ENCODE measurements around the gene DRGX. TPM values are rescaled to one million over a fixed set of nuclear protein-coding genes. Genes with fewer than 3 reads are reported as not detected.

DRGX gene
- total and polyA plus RNA-seq, 2 experiments from 2014 or later, result 0.09 TPM; not detected in 1

DNA sequence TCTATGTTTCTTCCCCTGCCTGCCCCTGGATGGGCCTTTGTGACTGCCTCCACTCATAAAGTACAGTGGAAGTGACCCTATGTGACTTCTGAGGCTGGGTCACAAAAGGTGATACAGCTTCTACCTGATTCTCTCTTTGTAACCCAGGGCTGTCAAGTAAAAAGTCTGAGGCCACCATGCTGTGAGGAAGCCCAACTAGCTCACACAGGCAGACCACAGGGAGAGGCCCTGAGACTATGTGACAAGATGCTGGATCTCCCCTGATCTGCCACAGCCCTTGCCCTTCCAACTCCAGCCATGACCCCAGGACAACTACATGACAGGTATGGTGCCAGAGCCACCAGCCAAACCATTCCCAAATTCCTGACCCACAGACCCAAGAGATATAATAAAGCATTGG lies 45.8 kb downstream of the DRGX start:
- H3K4me1 ChIP-seq (ENCODE audit: insufficient read depth), result no peaks in the 10 kb centered on the region
- TF ChIP-seq EZH2 (IDR thresholded peaks at IDR 0.05; ENCODE audit: insufficient read depth, poor library complexity, severe bottlenecking), result no peak
- TF ChIP-seq EZH2phosphoT487 (IDR thresholded peaks at IDR 0.05; ENCODE audit: insufficient read depth, low read depth), result no peak

DNA sequence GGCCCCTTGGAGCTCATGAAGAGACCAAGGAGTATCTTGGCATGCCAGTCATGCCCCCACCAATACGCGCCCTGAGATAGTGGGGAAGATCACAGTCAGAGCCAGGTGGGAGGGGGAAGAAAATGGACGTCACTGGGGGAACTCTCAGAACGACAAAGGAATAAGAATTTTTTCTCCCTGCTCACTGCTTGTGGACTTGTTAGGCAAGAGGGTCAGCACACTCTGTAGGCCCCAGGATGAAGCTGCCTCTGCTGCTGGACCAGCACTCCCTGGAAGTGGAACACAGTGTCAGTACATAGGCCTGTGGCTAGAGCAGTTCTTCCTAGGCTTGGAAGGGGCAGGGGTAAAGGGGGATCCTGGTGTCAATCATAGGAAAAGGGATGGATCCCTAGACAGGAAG lies 46.5 kb downstream of the DRGX start:
- Histone ChIP-seq H3K27ac (no peak overlapping the region), H3K9me2 (ENCODE audit: insufficient read depth) (no peaks in the 10 kb centered on the region), H3K79me2 (ENCODE audit: insufficient read depth) (no peaks in the 10 kb centered on the region), H3K36me3 (ENCODE audit: low read depth) (no peaks in the 10 kb centered on the region), H3K4me1 (ENCODE audit: insufficient read depth) (no peaks in the 10 kb centered on the region), H3K27me3 (replicated peaks; ENCODE audit: insufficient read depth) (peaks cover 14% of the 10 kb centered on the region), H3K4me2 (ENCODE audit: unreplicated experiment) (no peak overlapping the region), H3K9ac (no peak overlapping the region), H3K9me3 (ENCODE audit: low read depth) (no peaks in the 10 kb centered on the region), H3F3A (ENCODE audit: insufficient read depth) (no peaks in the 10 kb centered on the region), H3K4me3 (no peak overlapping the region), H4K20me1 (ENCODE audit: insufficient read depth) (no peaks in the 10 kb centered on the region), H2AFZ (no peak overlapping the region)
- in situ Hi-C loops (cut with MboI), result no loop called here
- DNase-seq, result no peak
- WGBS, 2 experiments (ENCODE audit: low coverage in 1 of 2, low lambda C conversion rate in 2 of 2, missing lambda C conversion rate in 2 of 2), result 61 to 72% methylated on average over 2 to 4 of the region's 4 CpGs
- no peak for TF ChIP-seq EZH2 (IDR thresholded peaks at IDR 0.05; ENCODE audit: insufficient read depth, poor library complexity, severe bottlenecking)
- TF ChIP-seq EZH2phosphoT487 (IDR thresholded peaks at IDR 0.05; ENCODE audit: insufficient read depth, low read depth), result no peak

More for the DNA sequence above, 45.8 kb downstream of the DRGX start:
- H3K4me2 ChIP-seq (ENCODE audit: unreplicated experiment), result no peak overlapping the region
- in situ Hi-C loops (cut with MboI), result no loop called here
- no peaks in the 10 kb centered on the region for H3K9me3 ChIP-seq (ENCODE audit: low read depth)
- H3K27me3 ChIP-seq (replicated peaks; ENCODE audit: insufficient read depth), result peaks cover 14% of the 10 kb centered on the region; the same call in 1 of the 2 replicates
- H3K79me2 ChIP-seq (ENCODE audit: insufficient read depth), result no peaks in the 10 kb centered on the region
- no peak overlapping the region for H3K27ac ChIP-seq
- H3K36me3 ChIP-seq (ENCODE audit: low read depth), result no peaks in the 10 kb centered on the region
- no peak overlapping the region for H3K4me3 ChIP-seq
- H3K9me2 ChIP-seq (ENCODE audit: insufficient read depth), result no peaks in the 10 kb centered on the region
- no peak for DNase-seq
- no peak overlapping the region for H3K9ac ChIP-seq
- H4K20me1 ChIP-seq (ENCODE audit: insufficient read depth), result no peaks in the 10 kb centered on the region
- no peak overlapping the region for H2AFZ ChIP-seq
- H3F3A ChIP-seq (ENCODE audit: insufficient read depth), result no peaks in the 10 kb centered on the region

DNA sequence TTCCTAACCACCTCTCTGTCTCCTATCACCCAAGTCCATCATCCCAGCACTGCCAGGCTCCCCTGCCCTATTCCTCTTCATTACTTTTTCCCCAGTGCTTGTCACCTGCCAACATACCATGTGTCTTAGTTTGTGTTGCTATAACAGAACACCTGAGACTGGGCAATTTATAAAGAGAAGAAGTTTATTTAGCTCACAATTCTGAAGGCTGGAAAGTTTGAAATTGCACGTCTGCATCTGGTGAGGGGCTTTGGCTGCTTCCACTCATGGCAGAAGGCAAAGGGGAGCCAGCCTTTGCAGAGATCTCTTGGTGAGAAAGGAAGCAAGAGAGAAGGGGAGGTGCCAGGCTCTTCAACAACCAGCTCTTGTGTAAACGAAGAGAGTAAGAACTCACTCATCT lies 47.3 kb downstream of the DRGX start:
- H3K79me2 ChIP-seq (ENCODE audit: insufficient read depth), result no peaks in the 10 kb centered on the region
- H3K4me2 ChIP-seq (ENCODE audit: unreplicated experiment), result no peak overlapping the region
- no peaks in the 10 kb centered on the region for H3K9me2 ChIP-seq (ENCODE audit: insufficient read depth)
- no peaks in the 10 kb centered on the region for H3F3A ChIP-seq (ENCODE audit: insufficient read depth)
- DNase-seq, result no peak
- no peaks in the 10 kb centered on the region for H3K4me1 ChIP-seq (ENCODE audit: insufficient read depth)
- H3K9me3 ChIP-seq (ENCODE audit: low read depth), result no peaks in the 10 kb centered on the region
- H3K27me3 ChIP-seq (replicated peaks; ENCODE audit: insufficient read depth), result peaks cover 14% of the 10 kb centered on the region
- WGBS, 2 experiments (ENCODE audit: low coverage in 1 of 2, low lambda C conversion rate in 2 of 2, missing lambda C conversion rate in 2 of 2), result 11 to 20% methylated on average over 2 of the region's 2 CpGs
- no peak overlapping the region for H3K4me3 ChIP-seq
- H3K36me3 ChIP-seq (ENCODE audit: low read depth), result no peaks in the 10 kb centered on the region
- H2AFZ ChIP-seq, result no peak overlapping the region
- in situ Hi-C loops (cut with MboI), result no loop called here
- no peaks in the 10 kb centered on the region for H4K20me1 ChIP-seq (ENCODE audit: insufficient read depth)
- no peak overlapping the region for H3K9ac ChIP-seq
- TF ChIP-seq EZH2 (IDR thresholded peaks at IDR 0.05; ENCODE audit: insufficient read depth, poor library complexity, severe bottlenecking), result no peak
- TF ChIP-seq EZH2phosphoT487 (IDR thresholded peaks at IDR 0.05; ENCODE audit: insufficient read depth, low read depth), result no peak
- no peak overlapping the region for H3K27ac ChIP-seq

DNA sequence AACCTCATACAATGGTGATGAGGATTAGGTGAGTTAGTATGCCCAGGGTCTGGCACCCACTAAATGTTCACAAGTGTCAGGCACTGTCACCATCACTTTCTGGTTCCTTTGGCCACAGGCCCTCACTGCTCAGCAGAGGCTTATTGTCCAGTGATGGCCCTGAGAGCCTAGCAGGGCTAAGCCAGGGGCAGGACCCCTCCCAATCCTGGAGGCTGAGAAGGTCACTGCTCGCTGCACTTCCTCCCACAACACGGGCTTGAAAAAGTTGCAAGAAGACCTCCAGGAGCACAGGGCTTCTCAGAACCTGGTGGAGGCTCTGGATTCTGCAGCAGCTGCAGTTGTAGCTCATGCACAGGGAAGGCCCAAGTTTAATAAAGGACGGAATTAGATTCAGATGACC lies 48.1 kb downstream of the DRGX start:
- 25 to 44% methylated on average over 3 of the region's 3 CpGs for WGBS, 2 experiments (ENCODE audit: low coverage in 1 of 2, low lambda C conversion rate in 2 of 2, missing lambda C conversion rate in 2 of 2)
- H3K9me3 ChIP-seq (ENCODE audit: low read depth), result no peaks in the 10 kb centered on the region
- no peaks in the 10 kb centered on the region for H3K79me2 ChIP-seq (ENCODE audit: insufficient read depth)
- no peak for DNase-seq
- H3K27ac ChIP-seq, result no peak overlapping the region
- no peak overlapping the region for H3K4me3 ChIP-seq
- no peaks in the 10 kb centered on the region for H3K36me3 ChIP-seq (ENCODE audit: low read depth)
- TF ChIP-seq EZH2 (IDR thresholded peaks at IDR 0.05; ENCODE audit: insufficient read depth, poor library complexity, severe bottlenecking), result no peak
- no peak for TF ChIP-seq EZH2phosphoT487 (IDR thresholded peaks at IDR 0.05; ENCODE audit: insufficient read depth, low read depth)
- H3K9ac ChIP-seq, result no peak overlapping the region
- H3K27me3 ChIP-seq (replicated peaks; ENCODE audit: insufficient read depth), result peaks cover 14% of the 10 kb centered on the region
- no peaks in the 10 kb centered on the region for H3K9me2 ChIP-seq (ENCODE audit: insufficient read depth)
- no peaks in the 10 kb centered on the region for H4K20me1 ChIP-seq (ENCODE audit: insufficient read depth)
- H3F3A ChIP-seq (ENCODE audit: insufficient read depth), result no peaks in the 10 kb centered on the region
- no peak overlapping the region for H2AFZ ChIP-seq
- no peaks in the 10 kb centered on the region for H3K4me1 ChIP-seq (ENCODE audit: insufficient read depth)
- H3K4me2 ChIP-seq (ENCODE audit: unreplicated experiment), result no peak overlapping the region
- in situ Hi-C loops (cut with MboI), result no loop called here

DNA sequence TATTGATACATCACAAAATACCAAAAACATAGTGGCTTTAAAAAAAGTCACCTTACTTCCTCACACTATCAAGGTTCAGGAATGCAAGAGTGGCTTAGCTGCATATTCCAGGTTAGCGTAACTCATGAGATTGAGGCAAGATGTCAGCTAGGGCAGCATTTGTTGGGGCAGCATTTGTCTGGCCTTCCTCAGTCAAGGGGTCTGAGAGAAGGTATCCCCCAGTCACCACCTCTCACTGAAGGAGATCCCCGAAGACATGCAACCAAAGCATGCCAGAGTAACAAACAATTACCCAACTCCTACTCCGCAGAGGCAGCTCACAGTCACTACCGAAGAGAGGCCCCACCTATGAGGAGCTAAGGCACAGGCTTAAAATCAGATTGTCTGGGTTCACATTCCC lies 48.5 kb downstream of the DRGX start:
- Histone ChIP-seq H3K4me3 (no peak overlapping the region), H3F3A (ENCODE audit: insufficient read depth) (no peaks in the 10 kb centered on the region), H3K4me1 (ENCODE audit: insufficient read depth) (no peaks in the 10 kb centered on the region), H3K79me2 (ENCODE audit: insufficient read depth) (no peaks in the 10 kb centered on the region), H3K27me3 (replicated peaks; ENCODE audit: insufficient read depth) (peaks cover 11% of the 10 kb centered on the region), H3K36me3 (ENCODE audit: low read depth) (no peaks in the 10 kb centered on the region), H4K20me1 (ENCODE audit: insufficient read depth) (no peaks in the 10 kb centered on the region), H3K9me2 (ENCODE audit: insufficient read depth) (no peaks in the 10 kb centered on the region), H3K27ac (no peak overlapping the region), H2AFZ (no peak overlapping the region), H3K9ac (no peak overlapping the region), H3K9me3 (ENCODE audit: low read depth) (no peaks in the 10 kb centered on the region), H3K4me2 (ENCODE audit: unreplicated experiment) (no peak overlapping the region)
- TF ChIP-seq EZH2 (IDR thresholded peaks at IDR 0.05; ENCODE audit: insufficient read depth, poor library complexity, severe bottlenecking), result no peak
- no peak for TF ChIP-seq EZH2phosphoT487 (IDR thresholded peaks at IDR 0.05; ENCODE audit: insufficient read depth, low read depth)
- 51% methylated on average over 4 of the region's 4 CpGs for WGBS, 2 experiments (ENCODE audit: low coverage in 1 of 2, low lambda C conversion rate in 2 of 2, missing lambda C conversion rate in 2 of 2)
- no peak for DNase-seq
- in situ Hi-C loops (cut with MboI), result no loop called here

Measured in GM23248 (cell line).